Measurements from ENCODE around the gene NEK11.

NEK11 gene

GRCh38 chr3:131393868-131394267, 367.2 kb downstream of the NEK11 start:
- DNase-seq (ENCODE audit: low read depth), result no peak
- TF ChIP-seq CTCF (IDR thresholded peaks at IDR 0.05; ENCODE audit: control insufficient read depth, extremely low read depth, insufficient read depth), result no peak
- no peak overlapping the region for H3K4me3 ChIP-seq (ENCODE audit: low read depth, low read length)

GRCh38 chr3:131394400-131394799, 367.7 kb downstream of the NEK11 start:
- no peak for TF ChIP-seq CTCF (IDR thresholded peaks at IDR 0.05; ENCODE audit: control insufficient read depth, extremely low read depth, insufficient read depth)
- DNase-seq (ENCODE audit: low read depth), result peak; percentile 48
- no peak overlapping the region for H3K4me3 ChIP-seq (ENCODE audit: low read depth, low read length)

- no peak for DNase-seq (ENCODE audit: low read depth)
- TF ChIP-seq CTCF (IDR thresholded peaks at IDR 0.05; ENCODE audit: control insufficient read depth, extremely low read depth, insufficient read depth), result no peak
- no peak overlapping the region for H3K4me3 ChIP-seq (ENCODE audit: low read depth, low read length)
These were observed 369.5 kb downstream of the NEK11 start for GRCh38 chr3:131396170-131396569.

GRCh38 chr3:131397889-131398288, 371.2 kb downstream of the NEK11 start:
- TF ChIP-seq CTCF (IDR thresholded peaks at IDR 0.05; ENCODE audit: control insufficient read depth, extremely low read depth, insufficient read depth), result no peak
- DNase-seq (ENCODE audit: low read depth), result no peak
- H3K4me3 ChIP-seq (ENCODE audit: low read depth, low read length), result no peak overlapping the region
